ENCODE results near the gene KCNIP1.

KCNIP1 gene

GRCh38 chr5:170755679-170756456 lies 252.0 kb downstream of the KCNIP1 start:
- TF ChIP-seq NFIC (IDR thresholded peaks at IDR 0.05) (peak; percentile 99), ZBTB7A (IDR thresholded peaks at IDR 0.05; ENCODE audit: low read depth) (no peak), RAD21 (IDR thresholded peaks at IDR 0.05; ENCODE audit: low read depth) (no peak), TEAD4 (IDR thresholded peaks at IDR 0.05) (peak; percentile 62; the same call in 1 of the 2 replicates), TAF1 (IDR thresholded peaks at IDR 0.05; ENCODE audit: low read depth) (no peak), FOXM1 (IDR thresholded peaks at IDR 0.05; ENCODE audit: borderline replicate concordance, low read depth) (no peak), EP300 (IDR thresholded peaks at IDR 0.05; ENCODE audit: borderline replicate concordance) (peak; percentile 60; the same call in 1 of the 2 replicates), REST (IDR thresholded peaks at IDR 0.05; ENCODE audit: low read depth) (no peak), TCF12 (IDR thresholded peaks at IDR 0.05; ENCODE audit: low read depth) (peak; percentile 59; the same call in 1 of the 2 replicates), EGR1 (IDR thresholded peaks at IDR 0.05) (no peak), CREB1 (IDR thresholded peaks at IDR 0.05; ENCODE audit: low read depth) (no peak), CEBPB (IDR thresholded peaks at IDR 0.05) (peak; percentile 90), YY1 (IDR thresholded peaks at IDR 0.05; ENCODE audit: low read depth) (no peak)
- TF ChIP-seq, protein P1, sequence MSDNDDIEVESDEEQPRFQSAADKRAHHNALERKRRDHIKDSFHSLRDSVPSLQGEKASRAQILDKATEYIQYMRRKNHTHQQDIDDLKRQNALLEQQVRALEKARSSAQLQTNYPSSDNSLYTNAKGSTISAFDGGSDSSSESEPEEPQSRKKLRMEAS (IDR thresholded peaks at IDR 0.05), result no peak
- TF ChIP-seq, protein P2, sequence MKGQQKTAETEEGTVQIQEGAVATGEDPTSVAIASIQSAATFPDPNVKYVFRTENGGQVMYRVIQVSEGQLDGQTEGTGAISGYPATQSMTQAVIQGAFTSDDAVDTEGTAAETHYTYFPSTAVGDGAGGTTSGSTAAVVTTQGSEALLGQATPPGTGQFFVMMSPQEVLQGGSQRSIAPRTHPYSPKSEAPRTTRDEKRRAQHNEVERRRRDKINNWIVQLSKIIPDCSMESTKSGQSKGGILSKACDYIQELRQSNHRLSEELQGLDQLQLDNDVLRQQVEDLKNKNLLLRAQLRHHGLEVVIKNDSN (IDR thresholded peaks at IDR 0.05), result no peak

- TF ChIP-seq RAD21 (IDR thresholded peaks at IDR 0.05; ENCODE audit: low read depth), result no peak
- TF ChIP-seq, protein P1 (IDR thresholded peaks at IDR 0.05), result no peak
- TF ChIP-seq FOXM1 (IDR thresholded peaks at IDR 0.05; ENCODE audit: borderline replicate concordance, low read depth), result no peak
- no peak for TF ChIP-seq ZBTB7A (IDR thresholded peaks at IDR 0.05; ENCODE audit: low read depth)
- no peak for TF ChIP-seq YY1 (IDR thresholded peaks at IDR 0.05; ENCODE audit: low read depth)
- no peak for TF ChIP-seq CREB1 (IDR thresholded peaks at IDR 0.05; ENCODE audit: low read depth)
- TF ChIP-seq EGR1 (IDR thresholded peaks at IDR 0.05), result no peak
- TF ChIP-seq, protein P2 (IDR thresholded peaks at IDR 0.05), result no peak
- no peak for TF ChIP-seq NFIC (IDR thresholded peaks at IDR 0.05)
- TF ChIP-seq TEAD4 (IDR thresholded peaks at IDR 0.05), result no peak
- TF ChIP-seq TCF12 (IDR thresholded peaks at IDR 0.05; ENCODE audit: low read depth), result no peak
- TF ChIP-seq EP300 (IDR thresholded peaks at IDR 0.05; ENCODE audit: borderline replicate concordance), result no peak
- no peak for TF ChIP-seq TAF1 (IDR thresholded peaks at IDR 0.05; ENCODE audit: low read depth)
- no peak for TF ChIP-seq REST (IDR thresholded peaks at IDR 0.05; ENCODE audit: low read depth)
- TF ChIP-seq CEBPB (IDR thresholded peaks at IDR 0.05), result no peak
Observed at GRCh38 chr5:170756691-170757090, 252.9 kb downstream of the KCNIP1 start.

- TF ChIP-seq TEAD4 (IDR thresholded peaks at IDR 0.05) (peak; percentile 75), REST (IDR thresholded peaks at IDR 0.05; ENCODE audit: low read depth) (no peak)
Observed at GRCh38 chr5:170757182-170757601, 253.4 kb downstream of the KCNIP1 start.

DNA sequence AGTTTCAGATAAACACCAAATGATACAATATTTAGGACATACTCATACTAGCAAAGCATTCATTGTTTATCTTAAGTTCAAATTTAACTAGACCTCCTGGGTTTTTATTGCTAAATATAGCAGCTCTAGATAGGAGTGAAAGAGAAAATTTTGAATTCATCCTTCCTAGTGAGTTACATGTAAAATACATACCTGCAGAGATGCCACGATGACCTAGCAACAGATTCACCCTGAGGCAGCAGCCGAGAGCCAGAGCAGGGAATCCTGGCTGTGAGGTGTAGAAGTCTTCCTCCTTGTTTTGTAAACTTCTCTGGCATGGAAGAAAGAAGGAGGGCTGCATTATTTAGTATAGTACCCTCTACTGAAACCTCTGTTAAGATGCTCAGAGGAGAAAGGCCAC lies 253.8 kb downstream of the KCNIP1 start:
- TF ChIP-seq FOXM1 (IDR thresholded peaks at IDR 0.05; ENCODE audit: borderline replicate concordance, low read depth) (no peak), CEBPB (IDR thresholded peaks at IDR 0.05) (no peak), ZBTB7A (IDR thresholded peaks at IDR 0.05; ENCODE audit: low read depth) (no peak), TEAD4 (IDR thresholded peaks at IDR 0.05) (no peak), TCF12 (IDR thresholded peaks at IDR 0.05; ENCODE audit: low read depth) (no peak), REST (IDR thresholded peaks at IDR 0.05; ENCODE audit: low read depth) (no peak), YY1 (IDR thresholded peaks at IDR 0.05; ENCODE audit: low read depth) (no peak), EGR1 (IDR thresholded peaks at IDR 0.05) (no peak), EP300 (IDR thresholded peaks at IDR 0.05; ENCODE audit: borderline replicate concordance) (no peak), NFIC (IDR thresholded peaks at IDR 0.05) (no peak), CREB1 (IDR thresholded peaks at IDR 0.05; ENCODE audit: low read depth) (no peak)
- TF ChIP-seq, protein P2 (IDR thresholded peaks at IDR 0.05), result no peak

Measured in Ishikawa (cell line).